ENCODE measurements around the gene AATK.

The AATK gene

DNA sequence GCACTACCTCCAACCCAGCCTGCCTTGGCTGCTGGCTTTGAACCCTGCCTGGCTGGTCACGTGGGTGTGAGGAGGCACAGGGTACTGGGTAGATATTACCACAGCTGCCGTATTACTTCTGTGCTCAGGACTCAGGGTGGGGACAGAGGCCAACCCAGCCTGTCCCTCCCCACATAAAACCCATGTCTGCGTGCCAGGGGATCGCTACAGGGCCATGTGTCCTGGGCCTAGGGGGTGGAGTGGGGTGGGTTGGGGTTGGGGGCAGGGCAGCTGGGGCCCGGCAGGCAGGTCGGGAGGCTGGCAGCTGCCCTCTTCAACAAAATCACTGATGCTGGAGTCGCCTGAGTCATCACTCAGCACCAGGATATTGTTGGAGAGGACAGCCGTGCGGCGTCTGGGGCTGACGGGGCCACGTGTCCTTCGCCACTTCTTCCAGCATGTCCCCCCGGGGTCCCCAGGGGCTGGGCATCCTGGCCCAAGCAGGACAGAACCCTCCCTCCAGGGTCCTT, 40.4 kb downstream of the AATK start:
- no peak for DNase-seq

DNA sequence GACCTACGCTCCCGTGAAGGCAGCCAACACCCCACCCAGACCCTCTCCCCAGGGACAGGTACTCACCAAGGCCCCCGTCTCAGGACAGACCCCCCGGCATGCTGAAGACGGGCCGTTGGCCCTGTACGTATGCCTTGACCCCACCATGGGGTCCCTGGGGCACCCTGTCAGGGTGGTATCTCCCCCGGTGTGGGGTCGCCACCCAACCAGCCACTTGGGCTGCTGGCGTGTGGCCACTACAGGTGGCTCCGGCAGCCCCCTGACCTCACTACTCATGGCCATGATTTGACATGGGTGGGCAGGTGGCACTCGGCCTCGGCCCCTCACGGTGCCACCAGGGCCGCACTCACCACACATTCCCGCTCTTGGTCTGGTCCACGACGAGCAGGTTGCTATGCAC, 41.6 kb downstream of the AATK start:
- DNase-seq, result no peak

DNA sequence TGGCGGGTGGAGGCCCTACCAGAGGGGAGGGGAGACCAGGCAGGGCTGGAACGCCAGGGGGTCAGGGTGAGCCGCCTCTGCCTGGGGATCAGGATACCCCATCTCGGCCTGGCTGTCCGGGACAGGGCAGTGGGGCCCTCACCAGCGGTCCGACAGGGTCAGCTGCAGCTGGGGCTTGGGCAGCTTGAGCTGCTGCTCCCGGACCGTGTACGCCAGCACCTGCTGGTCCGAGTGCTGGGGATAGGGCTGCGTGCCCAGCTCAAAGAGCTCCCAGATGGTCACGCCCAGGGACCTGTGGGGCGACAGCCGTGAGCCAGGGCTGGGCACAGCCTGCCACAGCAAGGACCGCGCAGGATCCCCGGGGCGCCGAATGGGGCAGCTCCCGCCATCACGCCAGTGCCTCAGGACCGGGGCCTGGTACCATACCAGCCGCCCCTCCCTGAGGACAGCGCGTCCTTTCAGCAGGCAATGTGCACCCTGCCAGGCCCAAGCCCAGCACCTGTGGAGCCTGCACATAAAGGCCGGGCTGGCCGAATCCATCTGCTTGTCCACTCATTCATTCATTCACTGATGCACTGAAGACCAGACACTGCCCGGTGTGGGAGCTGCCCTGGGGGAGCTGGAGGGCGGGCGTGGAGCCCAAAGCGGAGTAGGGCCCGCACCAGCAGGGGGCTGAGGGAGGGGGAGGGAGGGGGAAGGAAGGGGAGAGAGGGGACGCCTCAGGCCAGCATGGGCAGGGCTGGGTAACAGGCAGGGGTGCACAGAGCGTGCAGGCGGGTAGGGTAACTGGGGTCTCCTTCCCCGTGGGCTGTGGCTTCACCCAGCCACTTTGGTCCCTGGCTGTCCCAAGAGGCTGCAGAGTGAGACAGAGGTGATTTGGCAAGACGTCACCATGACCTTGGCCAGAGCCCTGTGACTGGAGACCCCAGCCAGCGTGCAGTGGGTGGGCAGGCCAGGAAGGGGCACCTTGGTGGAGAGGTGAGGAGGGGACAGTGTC, 42.7 kb downstream of the AATK start:
- DNase-seq, result no peak

DNA sequence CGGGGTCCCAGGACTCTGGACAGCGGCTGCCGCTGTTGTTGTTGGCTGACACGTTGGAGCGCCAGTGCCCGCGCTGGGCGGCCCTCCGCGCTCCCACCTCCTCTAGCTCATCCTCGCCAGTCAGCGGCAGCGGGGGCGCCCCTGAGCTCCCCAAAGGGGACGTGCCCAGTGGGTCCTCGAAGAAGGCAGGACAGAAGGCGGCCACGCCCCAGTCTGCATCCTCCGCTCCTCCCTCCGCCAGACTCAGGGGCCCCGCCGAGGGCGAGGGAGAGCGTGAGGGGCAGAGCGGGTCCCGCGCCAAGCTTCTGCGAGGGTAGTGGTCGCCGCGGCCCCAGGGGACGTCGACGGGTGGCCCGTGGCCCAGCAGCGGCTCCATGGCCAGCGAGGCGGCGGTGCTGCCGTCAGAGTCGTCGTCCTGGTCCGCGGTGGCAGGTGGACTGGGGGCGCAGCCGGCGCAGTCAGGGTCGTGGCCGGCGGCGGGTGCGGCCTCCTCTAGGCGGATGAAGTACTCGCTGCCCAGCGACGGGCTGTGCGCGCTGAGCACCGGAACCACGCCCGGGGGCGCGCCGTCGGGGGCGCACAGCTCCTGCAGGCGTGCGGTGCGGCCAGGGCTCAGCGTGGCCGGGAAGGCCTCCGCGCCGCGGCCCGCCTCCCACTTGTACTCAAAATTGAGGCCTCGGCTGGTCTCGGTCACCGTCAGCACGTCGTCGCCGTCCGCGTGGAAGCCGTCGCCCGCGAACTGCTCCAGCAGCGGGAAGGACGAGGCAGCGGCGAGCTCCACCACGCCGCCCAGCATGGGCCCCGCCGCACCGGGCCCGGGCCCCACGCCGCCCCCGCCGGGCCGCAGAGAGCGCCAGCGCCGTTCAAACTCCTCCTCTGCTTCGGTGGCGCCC, 43.9 kb downstream of the AATK start:
- DNase-seq, result no peak

DNA sequence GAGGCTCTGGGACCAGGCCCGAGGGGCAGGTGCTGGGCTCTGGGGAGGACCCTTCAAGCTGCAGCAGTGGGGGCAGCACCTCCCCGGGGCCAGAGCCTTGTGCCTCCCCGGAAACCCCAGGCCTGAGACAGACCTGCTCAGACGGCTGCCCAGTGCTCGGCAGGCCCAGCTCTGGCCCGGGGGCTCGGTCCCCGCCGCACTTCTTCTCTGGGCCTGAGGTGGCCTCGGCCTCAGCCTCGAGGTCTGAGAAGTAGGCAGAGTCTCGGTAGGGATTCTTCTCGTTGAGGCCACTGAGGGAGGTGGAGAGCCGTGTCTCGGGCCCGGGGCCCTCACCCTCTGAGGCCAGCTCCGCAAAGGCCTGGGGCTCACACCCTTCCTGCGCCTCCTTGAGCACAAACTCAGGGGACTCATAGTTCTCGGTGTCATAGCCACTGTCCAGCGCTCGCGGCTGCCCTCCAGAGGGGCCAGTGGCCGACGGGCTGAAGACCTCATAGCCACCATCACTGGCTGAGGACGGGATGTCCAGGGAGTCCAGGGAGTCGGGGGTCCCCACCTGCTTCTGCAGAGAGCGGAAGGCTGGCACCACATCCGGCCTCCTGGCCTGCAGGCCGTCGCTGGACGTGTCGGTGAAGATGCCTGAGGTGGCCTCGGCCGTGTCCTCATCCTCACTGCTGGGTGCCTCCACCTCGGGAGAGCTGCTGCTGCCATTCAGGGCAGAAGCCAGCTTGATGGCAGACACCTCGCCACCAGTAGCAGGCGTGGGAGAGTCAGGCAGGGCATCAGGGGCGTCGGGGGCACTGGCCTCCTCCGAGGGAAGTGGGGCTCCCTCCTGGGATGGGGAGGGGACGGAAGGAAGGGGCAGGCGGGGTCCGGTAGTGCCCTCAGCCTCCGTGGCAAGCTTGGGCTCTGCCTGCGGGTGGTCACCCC, 45.1 kb downstream of the AATK start:
- no peak for DNase-seq

DNA sequence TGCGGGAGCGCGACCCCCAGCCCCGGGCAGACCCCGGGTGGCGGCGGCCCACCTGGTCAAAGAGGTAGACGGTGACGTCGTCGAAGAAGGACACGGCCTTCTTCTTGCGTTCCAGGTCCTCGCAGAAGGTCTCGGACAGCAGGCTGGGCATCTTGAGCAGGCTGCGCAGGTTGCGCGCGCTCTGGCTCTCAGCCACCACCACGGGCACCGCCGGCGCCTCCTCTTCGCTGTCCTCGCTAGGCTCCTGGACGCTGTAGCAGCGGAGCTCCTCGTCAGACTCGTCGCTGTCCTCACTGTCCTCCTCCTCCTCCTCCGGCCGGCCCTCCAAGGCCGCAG, 45.9 kb downstream of the AATK start:
- no peak for DNase-seq

DNA sequence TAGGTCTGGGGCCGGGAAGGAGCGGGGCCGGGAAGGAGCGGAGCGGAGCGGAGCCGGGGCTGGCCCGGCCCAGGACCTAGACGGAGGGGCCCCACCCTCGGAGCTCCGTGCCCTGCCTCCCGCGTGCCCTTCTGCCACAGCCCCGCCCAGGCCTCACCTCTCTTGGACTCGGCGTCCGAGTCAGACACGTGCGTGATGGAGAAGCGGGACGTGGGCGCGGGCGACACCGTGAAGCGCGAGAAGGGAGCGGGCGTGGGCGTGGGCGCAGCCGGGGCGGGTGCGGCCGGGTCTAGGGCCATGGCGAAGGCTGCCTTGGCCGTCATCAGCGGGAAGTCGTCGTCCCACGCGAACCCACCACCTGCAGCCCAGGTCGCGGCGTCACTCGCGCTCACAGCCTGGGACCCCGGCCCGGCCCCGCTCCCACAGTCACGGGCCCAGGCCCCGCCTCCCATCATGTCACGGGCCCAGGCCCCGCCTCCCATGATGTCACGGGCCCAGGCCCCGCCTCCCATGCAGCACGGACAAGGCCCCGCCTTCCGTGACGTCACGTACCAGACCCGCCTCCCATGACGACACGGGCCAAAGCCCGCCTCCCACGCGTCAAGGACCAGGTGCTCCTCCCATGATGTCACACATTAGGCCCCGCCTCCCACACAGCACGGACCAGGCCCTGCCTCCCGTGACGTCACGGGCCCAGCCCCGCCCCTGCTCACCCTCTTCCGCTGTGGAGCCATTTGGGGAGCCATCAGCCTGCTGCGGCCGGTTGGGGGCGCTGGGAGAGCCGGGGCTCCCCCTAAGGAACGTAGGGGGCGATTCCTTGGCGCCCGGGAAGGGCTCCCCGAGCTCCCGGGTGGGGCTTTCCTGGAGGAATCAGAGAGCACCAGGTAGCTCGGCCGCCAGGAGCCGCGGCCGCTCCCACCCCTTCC, 46.5 kb downstream of the AATK start:
- DNase-seq, result peak; percentile 86

DNA sequence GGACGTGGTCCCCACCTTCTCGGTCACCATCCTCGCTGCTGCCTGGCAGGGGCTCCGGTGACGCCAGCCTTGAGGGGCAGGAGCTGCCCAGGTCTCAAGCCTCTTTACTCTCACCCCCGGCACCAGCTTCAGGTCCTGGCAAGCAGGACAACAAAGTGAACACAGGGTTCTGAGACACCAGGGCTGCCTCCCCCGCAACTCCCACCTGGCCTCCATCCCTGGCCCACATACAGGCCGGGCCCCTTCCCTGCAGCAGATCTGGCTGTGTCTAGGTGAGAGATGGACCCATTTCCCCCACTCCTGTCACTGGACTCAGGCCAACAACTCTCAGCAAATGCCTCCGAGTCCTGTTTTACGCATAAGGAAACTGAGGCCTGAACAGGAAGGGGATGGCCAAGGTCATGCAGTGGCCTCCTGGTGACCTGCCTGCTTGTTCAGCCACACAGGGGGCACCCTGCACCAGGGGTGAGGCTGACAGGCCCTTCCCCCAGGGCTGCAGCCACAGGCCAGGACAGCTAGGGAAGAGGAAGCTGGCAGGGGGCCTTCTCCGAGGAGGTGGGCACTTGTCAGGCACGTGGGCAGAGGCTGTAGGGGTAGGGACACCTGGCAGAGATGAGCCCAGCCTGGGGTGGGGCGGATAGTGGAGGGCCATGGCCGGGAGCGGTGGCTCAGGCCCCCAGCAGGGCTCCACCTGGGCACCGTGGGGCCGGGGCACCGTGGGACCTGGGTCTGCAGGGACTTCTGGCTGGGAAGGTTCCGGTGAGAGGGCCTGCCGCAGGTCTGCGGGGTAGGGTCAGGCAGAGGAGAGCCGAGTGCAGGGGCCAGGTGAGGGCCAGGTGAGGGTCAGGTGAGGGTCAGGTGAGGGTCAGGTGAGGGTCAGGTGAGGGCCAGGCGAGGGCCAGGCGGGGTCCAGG, 47.5 kb downstream of the AATK start:
- DNase-seq, result no peak

DNA sequence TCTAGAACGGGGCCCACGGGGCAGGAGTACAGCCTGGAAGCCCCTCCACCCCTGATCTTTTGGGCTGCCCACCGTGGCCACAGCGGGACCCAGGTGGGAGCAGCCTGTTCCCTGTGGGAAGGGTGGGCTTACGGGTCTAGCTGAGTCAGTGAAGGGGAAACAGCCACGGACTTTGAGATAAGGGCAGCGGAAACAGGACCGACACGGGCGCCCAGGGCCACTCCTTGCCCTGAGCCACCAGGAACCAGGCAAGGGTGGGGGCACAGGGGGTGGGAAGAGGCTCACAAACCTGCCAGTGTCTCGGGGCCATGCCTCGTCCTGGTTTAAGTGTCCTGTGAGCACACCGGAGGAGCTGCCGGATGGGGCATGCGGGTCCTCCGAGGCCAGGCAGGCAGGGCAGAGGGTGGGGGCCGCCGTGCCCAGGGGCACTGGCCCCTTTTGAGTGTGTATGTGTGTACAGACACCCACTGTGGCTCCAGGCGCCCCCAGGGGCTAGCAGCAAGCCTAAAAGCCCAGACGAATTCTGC, 48.3 kb downstream of the AATK start:
- DNase-seq, result no peak

DNA sequence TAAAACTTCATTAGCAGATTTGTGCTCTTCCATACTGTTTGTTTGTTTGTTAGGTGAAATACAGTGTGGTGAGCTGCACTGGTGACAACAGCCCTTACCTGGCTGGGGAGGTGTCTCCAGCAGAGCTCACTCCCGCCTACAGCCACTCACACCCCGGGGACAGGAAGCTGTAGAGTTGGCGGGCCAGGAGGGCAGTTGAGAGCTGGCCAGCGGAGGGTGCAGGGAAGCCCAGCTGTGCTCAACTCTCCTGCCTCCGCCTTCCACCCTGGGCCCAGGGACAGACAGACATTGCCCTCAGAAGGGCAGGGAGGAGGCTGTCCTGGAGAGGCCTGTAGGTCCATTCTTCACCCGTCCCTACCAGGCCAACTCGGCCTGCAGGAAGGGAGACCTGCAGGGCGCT, 49.3 kb downstream of the AATK start:
- DNase-seq, result no peak

DNA sequence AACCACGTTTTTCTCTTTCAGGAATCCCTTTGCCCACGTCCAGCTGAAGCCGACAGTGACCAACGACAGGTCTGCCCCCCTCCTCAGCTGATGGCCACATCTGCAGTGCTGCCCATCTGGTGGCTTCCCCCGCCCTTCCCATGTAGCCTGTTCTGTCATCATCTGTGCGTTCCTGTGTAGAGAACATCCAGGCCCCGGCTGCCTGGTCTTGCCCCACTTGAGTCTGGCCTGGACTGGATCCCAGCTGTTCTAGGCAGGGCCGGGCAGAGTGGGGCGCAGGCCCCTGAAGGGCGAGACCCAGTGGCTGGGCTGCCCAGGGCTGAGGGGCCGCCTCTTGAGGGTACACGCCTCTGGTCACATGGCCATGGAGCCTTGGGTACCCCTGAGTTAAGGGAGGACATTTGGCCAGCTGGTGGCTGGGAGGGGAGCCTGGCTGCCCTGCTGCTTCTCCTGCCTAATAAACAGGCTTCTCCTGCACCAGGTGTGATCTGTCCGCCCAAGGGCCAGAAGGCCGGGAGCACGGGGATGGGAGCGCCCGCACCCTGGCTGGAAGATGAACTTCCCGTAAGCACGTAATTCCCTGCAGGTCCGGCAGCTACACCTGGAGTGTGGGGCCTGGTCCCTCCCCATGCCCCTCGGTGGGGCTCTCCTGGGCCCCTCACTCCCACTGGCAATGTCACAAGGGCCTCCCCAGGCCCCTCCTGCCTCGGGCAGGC, 50.1 kb downstream of the AATK start:
- DNase-seq, result no peak

DNA sequence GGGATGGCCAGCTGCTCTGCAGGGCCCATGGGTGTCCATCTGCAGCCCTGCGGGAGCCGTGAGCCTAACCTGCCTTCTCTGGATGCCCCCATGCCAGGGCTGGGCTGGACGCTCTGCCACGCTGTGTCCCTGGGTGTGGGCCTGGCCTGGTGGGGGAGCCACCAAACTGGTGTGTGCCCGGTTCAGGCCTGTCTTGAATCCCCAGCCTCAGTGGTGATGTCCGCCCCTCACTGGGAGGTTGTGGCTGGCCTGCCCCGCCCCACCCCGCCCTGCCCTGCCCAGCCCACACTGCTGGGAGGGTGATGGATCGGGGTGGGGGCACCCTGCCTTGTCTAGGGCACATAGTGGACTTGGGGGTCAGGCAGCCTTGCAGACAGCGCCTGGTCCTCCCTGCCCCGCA, 50.8 kb downstream of the AATK start:
- DNase-seq, result no peak

DNA sequence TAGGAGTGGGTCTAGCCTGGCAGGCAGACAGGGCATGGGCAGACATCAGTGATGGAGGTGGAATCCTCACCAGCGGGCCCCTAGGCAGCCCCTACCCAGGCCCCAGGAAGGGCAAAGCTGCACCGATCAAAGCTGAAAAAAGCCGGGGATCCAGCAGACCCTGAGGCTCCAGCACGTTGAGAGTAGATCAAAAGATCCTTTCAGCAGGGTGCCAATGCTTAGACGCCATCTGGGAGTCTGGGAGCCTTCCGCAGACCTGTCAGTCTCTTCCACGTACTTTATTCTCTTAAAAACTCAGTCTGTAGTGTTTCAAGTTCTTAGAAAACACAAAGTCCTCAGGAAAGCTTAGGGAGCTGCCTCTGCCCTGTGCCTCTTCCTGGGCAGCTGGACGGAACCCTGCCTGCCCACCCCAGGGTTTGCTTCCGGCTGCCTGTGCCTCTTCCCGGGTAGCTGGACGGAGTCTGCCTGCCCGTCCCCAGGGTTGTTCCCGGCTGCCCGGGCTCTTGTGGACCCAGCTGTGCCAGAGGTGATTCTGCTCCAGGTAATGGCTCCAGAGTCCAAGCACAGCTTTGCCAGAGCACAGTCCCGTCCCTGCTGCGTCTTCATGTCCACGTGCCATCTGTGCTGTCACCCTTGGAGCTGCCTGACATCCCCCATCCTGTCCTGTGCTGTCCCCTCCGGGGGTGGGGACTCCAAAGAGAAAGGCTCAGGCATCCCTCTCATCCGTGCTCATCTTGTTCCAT, 51.5 kb downstream of the AATK start:
- DNase-seq, result no peak

DNA sequence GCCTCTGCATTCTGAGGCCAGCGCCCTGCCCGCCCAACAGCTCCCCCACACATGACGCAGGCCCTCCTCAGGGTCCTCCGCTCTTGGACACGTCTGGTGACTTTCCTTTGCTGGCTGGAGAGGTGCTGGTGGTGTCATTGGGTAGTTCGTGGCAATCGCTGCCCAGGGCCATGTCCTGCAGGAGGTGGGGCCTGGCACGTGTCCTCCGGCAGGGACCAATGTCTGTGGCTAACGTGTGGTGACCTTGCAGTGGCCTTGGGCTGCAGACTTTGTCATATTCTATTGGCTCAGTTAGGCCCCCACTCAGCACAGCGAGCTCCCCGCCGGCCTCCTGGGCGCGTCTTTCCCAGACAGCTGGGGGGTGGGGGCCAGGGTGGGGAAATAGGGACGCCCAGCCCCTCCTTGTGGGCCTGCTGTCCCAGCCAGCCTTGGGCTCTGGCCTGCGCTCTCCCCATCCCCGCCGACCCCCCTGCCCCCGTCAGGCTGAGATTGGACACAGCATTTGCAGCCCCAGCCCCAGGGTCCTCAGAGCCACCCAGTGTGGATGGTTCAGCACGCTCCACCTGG, 52.8 kb downstream of the AATK start:
- DNase-seq, result no peak

DNA sequence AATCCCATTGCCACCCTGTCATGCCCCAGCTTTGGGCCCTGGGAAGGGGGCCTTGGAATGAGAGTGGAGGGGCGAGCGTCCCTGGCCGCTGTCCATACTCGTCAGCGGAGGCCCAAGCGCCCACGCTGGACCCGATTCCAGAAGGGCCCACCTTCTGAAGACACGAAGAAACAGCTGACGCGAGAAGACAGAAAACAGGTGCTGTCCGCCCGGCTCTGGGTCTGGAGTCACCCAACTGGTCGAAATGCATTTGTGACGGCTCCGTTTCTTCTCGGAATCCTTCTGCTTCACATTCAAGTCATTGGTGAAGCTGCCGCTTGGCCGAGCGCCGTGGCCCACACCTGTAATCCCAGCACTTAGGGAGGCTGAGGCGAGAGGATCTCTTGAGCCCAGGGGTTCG, 53.6 kb downstream of the AATK start:
- no peak for DNase-seq

DNA sequence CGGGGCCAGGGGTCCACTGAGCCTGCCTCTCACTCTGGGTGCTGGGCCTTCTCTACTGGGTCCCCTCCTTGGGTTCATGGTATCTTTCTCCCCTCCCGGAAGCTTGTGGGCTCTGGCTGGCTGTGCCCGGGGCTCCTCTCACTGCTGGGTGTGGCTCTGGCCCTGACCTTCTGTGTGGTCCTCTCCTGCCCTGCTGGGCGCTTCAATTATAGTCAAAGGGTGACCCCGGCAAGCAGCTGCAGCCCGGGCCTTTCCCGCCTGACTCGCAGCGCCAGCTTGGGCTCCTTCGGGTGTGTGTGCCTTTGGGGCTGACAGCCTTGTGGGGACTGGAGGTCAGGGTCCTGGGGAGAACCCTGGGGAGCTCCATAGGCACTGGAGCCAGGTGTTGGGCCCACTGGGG, 55.0 kb downstream of the AATK start:
- DNase-seq, result no peak

DNA sequence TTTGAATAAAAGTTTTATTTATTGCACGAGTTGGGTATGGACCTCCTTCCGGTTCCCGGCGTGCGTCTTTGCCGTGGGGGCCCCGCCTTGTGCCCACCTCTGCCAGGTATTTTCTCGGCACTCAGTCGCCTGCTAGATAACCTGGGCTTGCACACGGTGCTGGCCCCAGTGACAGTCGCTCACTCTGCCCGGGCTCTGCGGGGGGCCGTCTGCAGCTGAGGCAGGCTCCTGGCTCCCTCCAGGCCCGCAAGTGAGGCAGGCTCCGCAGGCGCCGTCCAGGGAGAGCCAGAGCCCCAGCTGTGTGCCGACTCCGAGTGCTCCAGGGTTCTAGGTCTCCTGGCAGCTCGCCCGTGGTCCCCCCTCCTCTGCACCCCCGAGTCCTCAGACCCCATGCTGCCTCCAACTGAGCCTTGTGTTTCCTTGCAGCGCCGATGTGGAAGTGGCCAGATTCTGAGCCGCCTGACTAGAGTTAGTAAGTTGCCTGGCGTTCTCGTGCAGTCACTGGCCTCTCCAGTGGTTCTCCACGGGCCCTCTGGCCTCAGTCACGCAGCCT, 55.5 kb downstream of the AATK start:
- DNase-seq, result no peak

DNA sequence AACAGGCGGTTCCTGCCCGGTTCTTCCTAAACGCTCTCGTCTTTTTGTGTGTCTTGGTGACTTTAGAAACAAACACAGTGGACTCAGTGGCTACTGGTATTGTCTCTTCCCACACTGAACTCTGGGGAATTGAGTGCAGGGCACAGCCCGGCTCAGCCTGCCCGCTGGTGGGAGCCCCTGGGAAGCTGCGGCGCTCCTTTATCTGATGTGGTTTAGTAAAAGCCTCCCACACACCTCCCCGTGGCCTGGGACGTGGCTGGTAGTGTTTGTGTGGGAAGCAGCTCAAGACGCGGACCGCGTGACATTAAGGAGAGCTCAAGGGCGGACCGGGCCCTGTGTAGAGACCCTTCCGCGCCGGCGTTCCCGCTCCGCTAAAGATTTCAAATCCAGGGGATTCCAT, 56.1 kb downstream of the AATK start:
- no peak for DNase-seq
